ENCODE measurements around the gene ARMS2.

DNA sequence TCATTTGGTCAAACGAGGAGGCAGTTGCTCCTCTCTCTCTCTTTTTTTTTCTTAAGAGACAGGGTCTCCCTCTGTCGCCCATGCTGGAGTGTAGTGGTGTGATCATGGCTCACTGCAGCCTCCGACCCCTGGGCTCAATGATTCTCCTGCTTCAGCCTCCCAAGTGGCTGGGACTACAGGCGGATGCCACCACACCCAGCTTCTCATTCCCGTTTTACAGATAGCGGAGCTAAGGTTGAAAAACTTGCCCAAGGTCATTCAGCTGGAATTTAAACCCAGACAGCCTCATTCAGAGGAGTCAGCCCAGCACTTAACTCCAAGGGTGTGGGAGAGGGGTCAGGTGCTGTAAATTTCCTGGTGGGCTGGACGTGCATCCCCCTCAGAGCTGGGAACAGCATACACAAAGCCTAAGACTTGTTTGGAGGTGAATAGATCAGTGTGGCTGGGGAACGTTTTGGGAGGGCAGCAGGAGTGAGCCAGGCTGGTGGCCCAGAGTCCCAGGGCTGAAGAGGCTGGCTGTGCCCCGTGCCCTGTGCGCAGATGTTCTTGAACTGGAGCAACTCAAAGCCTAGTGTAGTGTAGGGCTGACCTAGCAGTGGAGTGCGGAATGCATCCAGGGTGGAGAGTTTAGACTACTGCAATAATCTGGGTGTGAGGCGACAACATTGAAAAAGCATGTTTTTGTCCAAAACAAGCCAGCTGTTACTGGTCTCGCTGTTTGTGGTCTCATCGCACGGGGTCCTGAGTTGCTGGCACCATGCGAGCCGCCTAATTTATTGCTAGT, 9.2 kb downstream of the ARMS2 start:
- TF ChIP-seq CTCF (IDR thresholded peaks at IDR 0.05), result no peak
- TF ChIP-seq POLR2A (IDR thresholded peaks at IDR 0.05), result no peak

Measured in right lobe of liver (tissue), 4 donors.